RPMI8226 (cell line): Measurements from ENCODE around the gene TSPAN18.

Source experiments
- DNase-seq: peaks from one replicate; pipeline ENCODE4 v3.0.0-alpha.2; 2015

The TSPAN18 gene

GRCh38 chr11:44904261-44905020 is 177.7 kb downstream of the TSPAN18 start:
- DNase-seq, result no peak

- no peak for DNase-seq
Measured at GRCh38 chr11:44905131-44905866, 178.5 kb downstream of the TSPAN18 start.

- DNase-seq, result no peak
Measured at GRCh38 chr11:44906649-44907048, 179.9 kb downstream of the TSPAN18 start.

GRCh38 chr11:44909557-44909956 is 182.8 kb downstream of the TSPAN18 start:
- DNase-seq, result no peak

- DNase-seq, result no peak
Measured at GRCh38 chr11:44910591-44910990, 183.8 kb downstream of the TSPAN18 start.

- DNase-seq, result peak; percentile 83
Measured at GRCh38 chr11:44911029-44911814, 184.5 kb downstream of the TSPAN18 start.

- no peak for DNase-seq
Measured at GRCh38 chr11:44912270-44912987, 185.7 kb downstream of the TSPAN18 start.

- no peak for DNase-seq
Measured at GRCh38 chr11:44913502-44913901, 186.7 kb downstream of the TSPAN18 start.

GRCh38 chr11:44914105-44914504 is 187.3 kb downstream of the TSPAN18 start:
- no peak for DNase-seq

GRCh38 chr11:44915004-44915403 is 188.2 kb downstream of the TSPAN18 start:
- DNase-seq, result no peak

GRCh38 chr11:44915621-44916020 is 188.9 kb downstream of the TSPAN18 start:
- peak; percentile 15 for DNase-seq

GRCh38 chr11:44916331-44916730 is 189.6 kb downstream of the TSPAN18 start:
- DNase-seq, result no peak

GRCh38 chr11:44916801-44917385 is 190.1 kb downstream of the TSPAN18 start:
- DNase-seq, result peak; percentile 37

GRCh38 chr11:44917741-44918140 is 191.0 kb downstream of the TSPAN18 start:
- no peak for DNase-seq

GRCh38 chr11:44920451-44920850 is 193.7 kb downstream of the TSPAN18 start:
- no peak for DNase-seq

GRCh38 chr11:44923115-44923514 is 196.4 kb downstream of the TSPAN18 start:
- DNase-seq, result no peak

GRCh38 chr11:44923806-44924205 is 197.0 kb downstream of the TSPAN18 start:
- DNase-seq, result no peak

- DNase-seq, result no peak
Measured at GRCh38 chr11:44926036-44926435, 199.3 kb downstream of the TSPAN18 start.

- DNase-seq, result peak; percentile 59
Measured at GRCh38 chr11:44927174-44927661, 200.5 kb downstream of the TSPAN18 start.

- DNase-seq, result no peak
Measured at GRCh38 chr11:44928144-44928543, 201.4 kb downstream of the TSPAN18 start.

GRCh38 chr11:44928816-44929215 is 202.1 kb downstream of the TSPAN18 start:
- DNase-seq, result no peak

- DNase-seq, result no peak
Measured at GRCh38 chr11:44930588-44931302, 204.0 kb downstream of the TSPAN18 start.
